Fibroblast of the aortic adventitia (primary cell): ENCODE measurements around the gene LTN1. TPM values are rescaled to one million over a fixed set of nuclear protein-coding genes. Genes with fewer than 3 reads are reported as not detected.

ENCODE experiments used
- DNase-seq: peaks from one replicate; pipeline ENCODE4 v3.0.0-alpha.2; 2010; ENCODE audit warnings: low read depth
- H3K4me3 ChIP-seq: 2 replicates; pipeline ENCODE4 v1.5.1; 2011; ENCODE audit warnings: low read depth, mild to moderate bottlenecking, control low read depth, low read length, moderate library complexity
- total RNA-seq: library from RNA; depleted of rRNA; stranded (reverse); fragments of >200 nt; gene quantifications from 2 replicates; pipeline ENCODE4 v1.2.3, GENCODE V29; 2012; ENCODE audit warnings: low replicate concordance
- TF ChIP-seq, protein P1 (sequence below): IDR thresholded peaks from 2 replicates; pipeline ENCODE4 v1.5.1; 2011; ENCODE audit warnings: mild to moderate bottlenecking, low read length, control low read depth, inconsistent platforms; ENCODE audit not compliant: insufficient read depth

The LTN1 gene
- total RNA-seq, 1 donor = 35.2 TPM

DNA sequence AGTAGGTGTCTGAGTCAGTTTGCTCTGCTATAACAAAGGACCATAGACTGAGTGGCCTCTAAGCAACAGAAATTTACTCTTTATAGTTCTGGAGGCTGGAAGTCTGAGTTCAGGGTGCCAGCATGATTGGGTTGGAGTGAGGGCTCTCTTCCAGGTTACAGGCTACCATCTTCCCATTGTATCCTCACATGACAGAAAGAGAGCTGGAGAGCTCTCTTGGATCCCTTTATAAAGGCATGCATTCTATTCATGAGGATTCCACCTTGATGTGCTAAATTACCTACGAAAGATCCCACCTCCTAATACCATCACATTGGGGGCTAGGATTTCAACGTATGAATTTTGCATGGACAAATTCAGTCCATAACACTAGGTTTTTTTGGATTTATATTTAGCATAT lies 79.6 kb downstream of the LTN1 start:
- no peak for DNase-seq
- H3K4me3 ChIP-seq = no peak overlapping the region
- TF ChIP-seq, protein P1, sequence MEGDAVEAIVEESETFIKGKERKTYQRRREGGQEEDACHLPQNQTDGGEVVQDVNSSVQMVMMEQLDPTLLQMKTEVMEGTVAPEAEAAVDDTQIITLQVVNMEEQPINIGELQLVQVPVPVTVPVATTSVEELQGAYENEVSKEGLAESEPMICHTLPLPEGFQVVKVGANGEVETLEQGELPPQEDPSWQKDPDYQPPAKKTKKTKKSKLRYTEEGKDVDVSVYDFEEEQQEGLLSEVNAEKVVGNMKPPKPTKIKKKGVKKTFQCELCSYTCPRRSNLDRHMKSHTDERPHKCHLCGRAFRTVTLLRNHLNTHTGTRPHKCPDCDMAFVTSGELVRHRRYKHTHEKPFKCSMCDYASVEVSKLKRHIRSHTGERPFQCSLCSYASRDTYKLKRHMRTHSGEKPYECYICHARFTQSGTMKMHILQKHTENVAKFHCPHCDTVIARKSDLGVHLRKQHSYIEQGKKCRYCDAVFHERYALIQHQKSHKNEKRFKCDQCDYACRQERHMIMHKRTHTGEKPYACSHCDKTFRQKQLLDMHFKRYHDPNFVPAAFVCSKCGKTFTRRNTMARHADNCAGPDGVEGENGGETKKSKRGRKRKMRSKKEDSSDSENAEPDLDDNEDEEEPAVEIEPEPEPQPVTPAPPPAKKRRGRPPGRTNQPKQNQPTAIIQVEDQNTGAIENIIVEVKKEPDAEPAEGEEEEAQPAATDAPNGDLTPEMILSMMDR = no peak

GRCh38 chr21:28910280-28910887 lies 82.3 kb downstream of the LTN1 start:
- no peak overlapping the region for H3K4me3 ChIP-seq
- no peak for DNase-seq
- TF ChIP-seq, protein P1 = no peak

DNA sequence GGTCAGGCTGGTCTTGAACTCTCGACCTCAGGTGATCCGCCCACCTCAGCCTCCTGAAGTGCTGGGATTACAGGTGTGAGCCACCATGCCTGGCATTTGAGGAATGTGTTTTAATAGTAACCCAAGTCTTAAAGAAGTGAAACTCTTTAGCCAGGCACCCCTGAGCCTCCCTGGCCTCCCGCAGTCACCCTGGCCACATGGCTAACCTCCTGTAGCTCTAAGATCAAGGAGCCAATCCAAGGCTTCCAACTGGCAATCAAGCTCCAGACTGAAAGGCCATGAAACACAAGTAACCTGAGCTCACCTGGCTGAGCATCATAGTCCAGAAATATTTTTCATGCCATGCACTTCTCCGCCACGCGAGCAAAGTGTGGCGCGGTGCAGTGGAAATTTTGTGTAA lies 84.3 kb downstream of the LTN1 start:
- TF ChIP-seq, protein P1 = no peak
- DNase-seq = no peak
- no peak overlapping the region for H3K4me3 ChIP-seq

DNA sequence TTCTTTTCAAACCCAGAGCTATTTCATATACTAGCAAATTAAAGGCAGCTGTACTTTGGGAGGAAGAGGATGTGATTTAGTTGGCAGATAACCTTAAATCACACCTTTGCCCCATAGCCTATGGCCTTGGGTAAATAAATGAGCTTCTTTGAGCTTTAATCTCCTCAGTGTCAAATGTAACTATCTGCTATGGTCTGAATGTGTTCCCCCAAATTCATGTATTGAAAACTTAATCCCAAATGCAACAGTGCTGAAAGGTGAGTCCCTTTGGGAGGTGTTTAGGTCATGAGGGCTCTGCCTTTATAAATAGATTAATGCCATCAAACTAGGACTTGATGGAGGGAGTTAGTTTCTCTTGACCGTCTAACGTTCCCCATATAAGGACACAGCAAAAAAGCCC lies 85.8 kb downstream of the LTN1 start:
- TF ChIP-seq, protein P1 = no peak
- no peak for DNase-seq
- H3K4me3 ChIP-seq = no peak overlapping the region

DNA sequence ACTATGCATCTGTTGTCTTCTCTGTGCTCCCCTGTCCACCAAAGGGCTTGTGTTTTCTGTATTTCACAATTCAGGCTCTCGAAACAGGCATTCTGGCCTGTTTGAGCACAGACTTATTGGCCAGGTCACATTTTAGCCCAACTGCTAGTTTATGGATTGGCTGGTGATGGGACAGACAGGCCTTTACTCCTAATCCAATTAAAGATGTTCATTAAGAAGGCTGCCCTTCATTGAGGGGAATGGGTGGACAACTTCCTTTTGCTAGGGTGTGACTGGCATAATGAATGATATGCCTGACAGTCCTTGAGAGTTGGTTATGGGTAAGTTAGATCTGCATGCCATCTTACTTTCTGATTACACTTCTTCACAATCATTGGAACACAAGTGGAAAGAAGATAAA lies 86.4 kb downstream of the LTN1 start:
- TF ChIP-seq, protein P1 = no peak
- H3K4me3 ChIP-seq = no peak overlapping the region
- DNase-seq = no peak

DNA sequence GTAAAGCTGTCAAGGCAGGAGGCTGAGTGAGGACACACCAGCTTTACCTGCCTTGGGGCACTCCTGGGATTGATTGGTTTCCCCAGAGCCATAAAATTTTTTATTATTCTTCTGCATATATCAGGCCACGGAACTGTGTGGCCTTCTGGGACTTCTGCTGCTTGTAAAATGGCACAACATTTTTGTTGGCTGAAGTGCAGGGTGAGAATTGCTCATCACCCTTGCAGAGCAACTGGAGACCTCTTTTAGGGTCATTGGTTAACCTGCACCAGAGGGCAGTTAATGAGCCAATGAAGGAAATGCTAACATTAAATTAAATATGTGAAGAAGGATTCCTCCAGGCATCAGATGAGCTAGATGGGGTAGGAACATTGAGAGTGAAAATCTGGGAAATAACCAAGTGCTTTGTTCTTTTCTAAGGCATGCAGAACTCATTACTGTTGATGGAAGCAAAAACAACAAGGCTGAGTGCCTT lies 87.7 kb downstream of the LTN1 start:
- no peak for DNase-seq
- H3K4me3 ChIP-seq = no peak overlapping the region
- TF ChIP-seq, protein P1 = no peak

- no peak for DNase-seq
- no peak overlapping the region for H3K4me3 ChIP-seq
- TF ChIP-seq, protein P1 = no peak
These were observed 89.2 kb downstream of the LTN1 start for GRCh38 chr21:28903448-28903847.
